HL-60 (cell line): ENCODE measurements around the gene BACH1.
"Not testable (repeated sequence)": the region's sequence is repeated elsewhere in the genome, so short reads cannot be mapped to it uniquely, and the experiment has no call there.

Experiments
- DNase-seq, 2 experiments: peaks; one replicate each; pipeline ENCODE4 v3.0.0-alpha.2; 2010 to 2020; ENCODE audit warnings: low read depth in 1 of 2, low spot score in 1 of 2
- H3K27ac ChIP-seq: fragments of 250-450 bp; sonication (Bioruptor Pico); replicated peaks from 2 replicates; pipeline ENCODE4 v1.5.1; 2020; ENCODE audit warnings: mild to moderate bottlenecking, moderate library complexity
- H3K27me3 ChIP-seq: fragments of 250-450 bp; sonication (Bioruptor Pico); 2 replicates; pipeline ENCODE4 v1.5.1; 2021; ENCODE audit warnings: mild to moderate bottlenecking, moderate library complexity; ENCODE audit not compliant: insufficient read depth, poor library complexity, severe bottlenecking
- H3K4me3 ChIP-seq: replicated peaks from 2 replicates; pipeline ENCODE4 v1.5.1; 2011; ENCODE audit warnings: mild to moderate bottlenecking, control low read depth, low read length; ENCODE audit not compliant: insufficient read depth
- CTCF ChIP-seq: IDR thresholded peaks from one replicate; pipeline ENCODE4 v1.5.1; 2011; ENCODE audit warnings: low read length, control low read depth, inconsistent platforms; ENCODE audit not compliant: insufficient read depth
- GABPA ChIP-seq: IDR thresholded peaks from 2 replicates; pipeline ENCODE4 v1.6.1; 2012; ENCODE audit warnings: low read depth
- POLR2AphosphoS5 ChIP-seq: IDR thresholded peaks from 2 replicates; pipeline ENCODE4 v1.6.1; 2012; ENCODE audit warnings: low read depth
- SPI1 ChIP-seq: IDR thresholded peaks from 2 replicates; pipeline ENCODE4 v1.6.1; 2012; ENCODE audit warnings: low read depth, mild to moderate bottlenecking, borderline replicate concordance
- TF ChIP-seq, protein P1 (sequence below): IDR thresholded peaks from 2 replicates; pipeline ENCODE4 v1.6.1; 2012; ENCODE audit warnings: low read depth; ENCODE audit not compliant: insufficient replicate concordance

BACH1 gene

DNA sequence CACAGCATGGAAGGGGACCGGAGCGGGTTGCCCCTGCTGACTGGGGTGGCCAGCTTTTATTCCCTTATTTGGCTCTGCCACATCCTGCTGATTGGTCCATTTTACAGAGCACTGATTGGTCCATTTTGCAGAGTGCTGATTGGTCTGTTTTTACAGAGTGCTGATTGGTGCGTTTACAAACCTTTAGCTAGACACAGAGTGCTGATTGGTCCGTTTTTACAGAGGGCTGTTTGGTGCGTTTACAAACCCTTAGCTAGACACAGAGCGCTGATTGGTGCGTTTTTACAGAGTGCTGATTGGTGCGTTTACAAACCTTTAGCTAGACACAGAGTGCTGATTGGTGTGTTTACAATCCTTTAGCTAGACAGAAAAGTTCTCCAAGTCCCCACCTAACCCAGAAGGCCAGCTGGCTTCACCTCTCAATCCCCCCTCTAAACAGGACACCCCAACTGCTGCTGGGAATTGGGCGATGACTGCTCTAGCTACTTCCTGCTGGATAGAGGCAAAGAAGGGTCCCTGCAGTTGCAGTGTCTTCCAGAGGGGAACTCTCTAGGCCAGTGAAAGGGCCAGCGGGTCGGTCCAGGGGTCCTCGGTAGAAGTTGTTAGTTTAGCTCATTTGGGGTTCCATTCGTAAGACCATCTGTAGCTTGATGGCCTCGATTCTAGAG, 56.5 kb downstream of the BACH1 start:
- DNase-seq, H3K27ac ChIP-seq, H3K27me3 ChIP-seq, H3K4me3 ChIP-seq: not testable (repeated sequence)

DNA sequence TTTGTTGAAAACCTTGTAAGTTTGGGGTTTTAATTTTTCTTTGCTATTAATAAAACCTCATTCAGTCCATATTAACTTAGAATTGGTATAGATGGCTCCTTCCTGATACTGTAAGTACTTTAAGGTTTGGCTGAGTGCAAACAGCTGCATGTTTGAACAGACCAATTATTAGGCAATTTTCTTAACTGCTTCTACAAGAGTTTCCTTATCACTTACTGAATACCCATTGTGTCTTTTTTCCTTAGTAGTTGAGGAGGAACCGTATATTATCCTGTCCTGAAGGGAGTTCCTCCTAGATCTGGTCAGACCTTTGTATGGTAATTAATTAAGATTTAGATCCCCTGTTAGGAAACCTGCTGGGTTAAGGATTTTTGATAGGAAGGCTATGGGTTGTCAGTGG, 57.6 kb downstream of the BACH1 start:
- H3K27ac ChIP-seq, result peak overlapping the region; percentile 61
- not testable (repeated sequence) for H3K4me3 ChIP-seq, H3K27me3 ChIP-seq
- DNase-seq, result peak; percentile 21 to 62

DNA sequence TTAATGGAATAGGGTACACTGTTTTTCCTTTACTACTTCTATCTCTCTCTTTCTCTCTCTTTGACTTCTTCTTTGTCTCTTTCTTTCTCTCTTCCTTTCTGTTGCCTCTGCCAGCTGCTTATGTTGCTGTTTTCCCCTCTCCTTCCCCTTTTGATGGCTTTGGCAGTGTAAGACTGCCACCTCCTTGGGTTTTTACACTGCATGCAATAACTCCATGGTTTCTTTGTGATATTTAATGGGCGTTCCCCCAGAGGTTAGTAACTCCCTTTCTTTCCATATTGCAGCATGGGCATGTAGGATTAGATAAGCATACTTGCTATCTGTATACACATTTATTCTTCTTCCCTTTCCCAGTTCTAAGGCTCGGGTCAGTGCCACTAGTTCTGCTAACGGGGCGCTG, 58.1 kb downstream of the BACH1 start:
- TF ChIP-seq SPI1, result peak; percentile 29; the same call in 1 of the 2 replicates
- peak; percentile 41 to 71 for DNase-seq
- H3K4me3 ChIP-seq, H3K27me3 ChIP-seq: not testable (repeated sequence)
- peak overlapping the region; percentile 61 for H3K27ac ChIP-seq

- no peaks in the 10 kb centered on the region for H3K27me3 ChIP-seq
- no peak overlapping the region for H3K4me3 ChIP-seq
- H3K27ac ChIP-seq, result no peak overlapping the region
- DNase-seq, result no peak
- TF ChIP-seq CTCF (no peak), GABPA (no peak), POLR2AphosphoS5 (no peak), SPI1 (no peak)
- TF ChIP-seq, protein P1, sequence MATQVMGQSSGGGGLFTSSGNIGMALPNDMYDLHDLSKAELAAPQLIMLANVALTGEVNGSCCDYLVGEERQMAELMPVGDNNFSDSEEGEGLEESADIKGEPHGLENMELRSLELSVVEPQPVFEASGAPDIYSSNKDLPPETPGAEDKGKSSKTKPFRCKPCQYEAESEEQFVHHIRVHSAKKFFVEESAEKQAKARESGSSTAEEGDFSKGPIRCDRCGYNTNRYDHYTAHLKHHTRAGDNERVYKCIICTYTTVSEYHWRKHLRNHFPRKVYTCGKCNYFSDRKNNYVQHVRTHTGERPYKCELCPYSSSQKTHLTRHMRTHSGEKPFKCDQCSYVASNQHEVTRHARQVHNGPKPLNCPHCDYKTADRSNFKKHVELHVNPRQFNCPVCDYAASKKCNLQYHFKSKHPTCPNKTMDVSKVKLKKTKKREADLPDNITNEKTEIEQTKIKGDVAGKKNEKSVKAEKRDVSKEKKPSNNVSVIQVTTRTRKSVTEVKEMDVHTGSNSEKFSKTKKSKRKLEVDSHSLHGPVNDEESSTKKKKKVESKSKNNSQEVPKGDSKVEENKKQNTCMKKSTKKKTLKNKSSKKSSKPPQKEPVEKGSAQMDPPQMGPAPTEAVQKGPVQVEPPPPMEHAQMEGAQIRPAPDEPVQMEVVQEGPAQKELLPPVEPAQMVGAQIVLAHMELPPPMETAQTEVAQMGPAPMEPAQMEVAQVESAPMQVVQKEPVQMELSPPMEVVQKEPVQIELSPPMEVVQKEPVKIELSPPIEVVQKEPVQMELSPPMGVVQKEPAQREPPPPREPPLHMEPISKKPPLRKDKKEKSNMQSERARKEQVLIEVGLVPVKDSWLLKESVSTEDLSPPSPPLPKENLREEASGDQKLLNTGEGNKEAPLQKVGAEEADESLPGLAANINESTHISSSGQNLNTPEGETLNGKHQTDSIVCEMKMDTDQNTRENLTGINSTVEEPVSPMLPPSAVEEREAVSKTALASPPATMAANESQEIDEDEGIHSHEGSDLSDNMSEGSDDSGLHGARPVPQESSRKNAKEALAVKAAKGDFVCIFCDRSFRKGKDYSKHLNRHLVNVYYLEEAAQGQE, result no peak
Observed at GRCh38 chr21:29359718-29360117, 61.0 kb downstream of the BACH1 start.

GRCh38 chr21:29360799-29361765, 62.4 kb downstream of the BACH1 start:
- no peak for DNase-seq
- TF ChIP-seq GABPA (no peak), POLR2AphosphoS5 (no peak), SPI1 (no peak), CTCF (no peak)
- TF ChIP-seq, protein P1, result no peak
- Histone ChIP-seq H3K4me3 (no peak overlapping the region), H3K27me3 (no peaks in the 10 kb centered on the region), H3K27ac (no peak overlapping the region)
